ENCODE measurements around the gene TOP2A. TPM values are rescaled to one million over a fixed set of nuclear protein-coding genes. Genes with fewer than 3 reads are reported as not detected.

Gene TOP2A
- total RNA-seq, 1 experiment from 2014 or later = 237 TPM

- intact Hi-C loops (cut with micrococcal nuclease; ENCODE audit: unreplicated experiment) = no loop called here
- Mint-ChIP-seq H3K36me3 (ENCODE audit: insufficient read depth, unreplicated experiment) (no peaks in the 10 kb centered on the region), H3K9me3 (ENCODE audit: unreplicated experiment) (no peaks in the 10 kb centered on the region), H3K4me1 (ENCODE audit: low read depth, unreplicated experiment) (peaks cover 6% of the 10 kb centered on the region), H3K4me3 (ENCODE audit: unreplicated experiment) (no peak overlapping the region), H3K27ac (ENCODE audit: unreplicated experiment) (no peak overlapping the region), H3K27me3 (ENCODE audit: insufficient read depth, unreplicated experiment) (no peaks in the 10 kb centered on the region)
- Histone ChIP-seq H3K27me3 (replicated peaks; ENCODE audit: control insufficient read depth, insufficient read depth, low read length) (no peaks in the 10 kb centered on the region), H3K4me1 (no peaks in the 10 kb centered on the region), H3K36me3 (ENCODE audit: control insufficient read depth, insufficient read depth, low read length) (no peaks in the 10 kb centered on the region), H3K4me3 (ENCODE audit: low read depth, low read length) (no peak overlapping the region), H3K9me3 (no peaks in the 10 kb centered on the region)
- no peak for TF ChIP-seq CTCF (IDR thresholded peaks at IDR 0.05; ENCODE audit: insufficient read depth in 1 of 2, low read depth in 1 of 2, low read length in 1 of 2, severe bottlenecking in 1 of 2, unreplicated experiment in 1 of 2)
- DNase-seq = no peak
- BruUV-seq (replicated peaks) = no TSS peak
- ChIA-PET CTCF (interaction anchor here (1.3 kb wide), 1 partner anchor 75 kb away, joined by 3 read pairs; no protein-coding TSS in a partner anchor), POLR2A (no interaction called here)
Measured at GRCh38 chr17:40437095-40437732, 19.5 kb upstream of the TOP2A start.

GRCh38 chr17:40436636-40437035 is 18.9 kb upstream of the TOP2A start:
- no peaks in the 10 kb centered on the region for H3K9me3 Mint-ChIP-seq (ENCODE audit: unreplicated experiment)

More at GRCh38 chr17:40436636-40437035, 18.9 kb upstream of the TOP2A start:
- Mint-ChIP-seq H3K36me3 (ENCODE audit: insufficient read depth, unreplicated experiment) (no peaks in the 10 kb centered on the region), H3K27ac (ENCODE audit: unreplicated experiment) (no peak overlapping the region), H3K4me3 (ENCODE audit: unreplicated experiment) (no peak overlapping the region), H3K4me1 (ENCODE audit: low read depth, unreplicated experiment) (peaks cover 6% of the 10 kb centered on the region), H3K27me3 (ENCODE audit: insufficient read depth, unreplicated experiment) (no peaks in the 10 kb centered on the region)
- TF ChIP-seq CTCF (IDR thresholded peaks at IDR 0.05; ENCODE audit: insufficient read depth in 1 of 2, low read depth in 1 of 2, low read length in 1 of 2, severe bottlenecking in 1 of 2, unreplicated experiment in 1 of 2) = no peak
- CTCF ChIA-PET = interaction anchor here (1.3 kb wide), 1 partner anchor 74 kb away, joined by 3 read pairs; no protein-coding TSS in a partner anchor
- POLR2A ChIA-PET = no interaction called here
- Histone ChIP-seq H3K4me1 (no peaks in the 10 kb centered on the region), H3K36me3 (ENCODE audit: control insufficient read depth, insufficient read depth, low read length) (no peaks in the 10 kb centered on the region), H3K9me3 (no peaks in the 10 kb centered on the region), H3K4me3 (ENCODE audit: low read depth, low read length) (no peak overlapping the region), H3K27me3 (replicated peaks; ENCODE audit: control insufficient read depth, insufficient read depth, low read length) (no peaks in the 10 kb centered on the region)
- intact Hi-C loops (cut with micrococcal nuclease; ENCODE audit: unreplicated experiment) = no loop called here
- DNase-seq = no peak
- no TSS peak for BruUV-seq (replicated peaks)
